Small intestine (tissue), 7 donors: ENCODE measurements around the gene PCDHGA4. TPM values are rescaled to one million over a fixed set of nuclear protein-coding genes. Genes with fewer than 3 reads are reported as not detected.
"Not testable (repeated sequence)": the region's sequence is repeated elsewhere in the genome, so short reads cannot be mapped to it uniquely, and the experiment has no call there.

Experiments
- DNase-seq, 2 donors: peaks; one replicate each; pipeline versions ENCODE4 v3.0.0 to v3.0.0-alpha.2; 2013
- FAIRE-seq: peaks from 2 replicates; lab custom pipeline; 2012; peaks lifted over from hg19 to GRCh38; lab: Jason Lieb, UNC
- H3K27ac ChIP-seq, 3 donors: one replicate each; pipeline ENCODE4 v1.5.1; 2013; ENCODE audit warnings: low read length in 2 of 3, mild to moderate bottlenecking in 2 of 3, control low read depth in 1 of 3, inconsistent platforms in 1 of 3, low read depth in 1 of 3, moderate library complexity in 1 of 3
- H3K27me3 ChIP-seq, 3 donors: one replicate each; pipeline ENCODE4 v1.6.1; 2013; ENCODE audit warnings: low read length in 3 of 3, inconsistent platforms in 1 of 3; ENCODE audit not compliant: control insufficient read depth in 3 of 3, insufficient read depth in 3 of 3
- H3K36me3 ChIP-seq, 3 donors: one replicate each; pipeline ENCODE4 v1.6.1; 2013; ENCODE audit warnings: low read length in 3 of 3, inconsistent platforms in 1 of 3, low read depth in 1 of 3, mild to moderate bottlenecking in 1 of 3, moderate library complexity in 1 of 3; ENCODE audit not compliant: control insufficient read depth in 3 of 3, insufficient read depth in 2 of 3
- H3K4me1 ChIP-seq, 3 donors: one replicate each; pipeline ENCODE4 v1.6.1; 2013; ENCODE audit warnings: low read length in 2 of 3, inconsistent platforms in 1 of 3, low read depth in 1 of 3, mild to moderate bottlenecking in 1 of 3, moderate library complexity in 1 of 3; ENCODE audit not compliant: control insufficient read depth in 3 of 3, insufficient read depth in 2 of 3
- H3K4me3 ChIP-seq, 3 donors: one replicate each; pipeline ENCODE4 v1.5.1; 2013; ENCODE audit warnings: low read length in 3 of 3, control low read depth in 1 of 3, inconsistent platforms in 1 of 3, low read depth in 1 of 3, mild to moderate bottlenecking in 1 of 3, moderate library complexity in 1 of 3
- H3K9me3 ChIP-seq, 2 donors: one replicate each; pipeline ENCODE4 v1.6.1; 2013; ENCODE audit warnings: low read depth in 1 of 2, low read length in 1 of 2; ENCODE audit not compliant: control insufficient read depth in 2 of 2, insufficient read depth in 1 of 2
- WGBS, 3 donors: extraction: QIAGEN DNeasy Blood & Tissue Kit; methylation state at CpG; one replicate each; pipeline ENCODE4 v1.1.7; 2013; 5-methylcytosine and 5-hydroxymethylcytosine counted together
- polyA plus RNA-seq, 4 donors: library from polyadenylated mRNA; stranded (reverse) in 3 of 4; unstranded in 1 of 4; fragments of 200-250 nt in 3 of 4; fragments of 120-200 nt in 1 of 4; gene quantifications; one replicate each; pipeline versions ENCODE4 v1.2.1 to v1.2.3, GENCODE V29; 2013
- donor health status: healthy with polysubstance abuse.
- donor health status: control.
- donor health status: control.
- donor health status: Bipolar disorder and iron deficiency.
- donor health status: healthy.

Gene PCDHGA4
- polyA plus RNA-seq, 4 donors, result 0.31 to 0.43 TPM; not detected in 2

DNA sequence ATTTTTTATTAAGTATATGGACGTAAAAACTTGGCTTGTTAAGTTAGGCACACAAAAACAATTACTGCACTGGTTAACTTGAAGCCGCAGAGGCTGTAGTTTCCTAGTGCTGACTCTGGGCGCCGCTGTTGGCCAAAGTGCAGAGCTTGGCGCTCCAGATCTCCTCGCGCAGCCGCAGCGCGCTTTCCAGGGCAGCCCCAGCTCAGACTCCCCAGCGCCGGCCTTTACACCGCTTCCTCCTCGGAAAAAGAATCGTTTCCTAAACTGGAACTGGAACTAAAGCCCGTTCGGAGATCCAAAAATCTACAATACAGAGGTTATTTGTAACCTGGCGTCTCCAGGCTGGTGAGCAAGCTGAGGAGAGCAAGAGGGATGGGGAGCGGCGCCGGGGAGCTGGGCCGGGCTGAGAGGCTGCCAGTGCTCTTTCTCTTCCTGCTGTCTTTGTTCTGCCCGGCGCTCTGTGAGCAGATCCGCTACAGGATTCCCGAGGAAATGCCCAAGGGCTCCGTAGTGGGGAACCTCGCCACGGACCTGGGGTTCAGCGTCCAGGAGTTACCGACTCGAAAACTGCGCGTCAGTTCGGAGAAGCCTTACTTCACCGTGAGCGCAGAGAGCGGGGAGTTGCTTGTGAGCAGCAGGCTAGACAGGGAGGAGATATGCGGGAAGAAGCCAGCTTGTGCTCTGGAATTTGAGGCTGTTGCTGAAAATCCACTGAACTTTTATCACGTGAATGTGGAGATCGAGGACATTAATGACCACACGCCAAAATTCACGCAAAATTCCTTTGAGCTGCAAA, 43.1 kb downstream of the PCDHGA4 start, which contains the start of gene PCDHGB5:
Gene PCDHGB5 (plus strand): TSS at position 192 of the 796 bp plus-strand sequence. CDS start 181 bp downstream, at position 373.
- H3K36me3 ChIP-seq, H3K4me1 ChIP-seq, FAIRE-seq, H3K27ac ChIP-seq: not testable (repeated sequence)
- Histone ChIP-seq H3K4me3 (peak within 1 kb of the TSS in 2 of 3 donors; percentile 22 to 26), H3K9me3 (peaks cover 0 to 51% of the 10 kb centered on the region in 2 donors), H3K27me3 (peaks cover 0 to 35% (median 23%) of the 10 kb centered on the region in 3 donors)
- 7 to 19% (median 17%) methylated on average over 23 to 25 of the region's 43 CpGs for WGBS, 3 donors
- DNase-seq, result peak; percentile 35 to 37

DNA sequence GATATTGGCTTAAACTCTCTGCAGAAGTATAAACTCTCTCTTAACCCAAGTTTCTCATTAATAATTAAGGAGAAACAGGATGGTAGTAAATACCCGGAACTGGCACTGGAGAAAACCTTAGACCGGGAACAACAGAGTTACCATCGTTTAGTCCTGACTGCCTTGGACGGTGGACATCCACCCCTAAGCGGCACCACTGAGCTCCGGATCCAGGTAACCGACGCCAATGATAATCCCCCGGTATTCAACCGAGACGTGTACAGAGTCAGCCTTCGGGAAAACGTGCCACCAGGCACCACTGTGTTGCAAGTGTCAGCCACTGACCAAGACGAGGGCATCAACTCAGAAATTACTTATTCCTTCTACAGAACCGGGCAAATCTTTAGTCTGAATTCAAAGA, 43.8 kb downstream of the PCDHGA4 start:
- Histone ChIP-seq H3K9me3 (peaks cover 0 to 51% of the 10 kb centered on the region in 2 donors), H3K27ac (no peak overlapping the region), H3K36me3 (no peaks in the 10 kb centered on the region), H3K4me1 (no peaks in the 10 kb centered on the region), H3K27me3 (peaks cover 0 to 38% (median 25%) of the 10 kb centered on the region in 3 donors), H3K4me3 (no peak overlapping the region)
- WGBS, 3 donors, result 30 to 39% (median 31%) methylated on average over 15 of the region's 15 CpGs
- FAIRE-seq, result no peak
- no peak for DNase-seq

DNA sequence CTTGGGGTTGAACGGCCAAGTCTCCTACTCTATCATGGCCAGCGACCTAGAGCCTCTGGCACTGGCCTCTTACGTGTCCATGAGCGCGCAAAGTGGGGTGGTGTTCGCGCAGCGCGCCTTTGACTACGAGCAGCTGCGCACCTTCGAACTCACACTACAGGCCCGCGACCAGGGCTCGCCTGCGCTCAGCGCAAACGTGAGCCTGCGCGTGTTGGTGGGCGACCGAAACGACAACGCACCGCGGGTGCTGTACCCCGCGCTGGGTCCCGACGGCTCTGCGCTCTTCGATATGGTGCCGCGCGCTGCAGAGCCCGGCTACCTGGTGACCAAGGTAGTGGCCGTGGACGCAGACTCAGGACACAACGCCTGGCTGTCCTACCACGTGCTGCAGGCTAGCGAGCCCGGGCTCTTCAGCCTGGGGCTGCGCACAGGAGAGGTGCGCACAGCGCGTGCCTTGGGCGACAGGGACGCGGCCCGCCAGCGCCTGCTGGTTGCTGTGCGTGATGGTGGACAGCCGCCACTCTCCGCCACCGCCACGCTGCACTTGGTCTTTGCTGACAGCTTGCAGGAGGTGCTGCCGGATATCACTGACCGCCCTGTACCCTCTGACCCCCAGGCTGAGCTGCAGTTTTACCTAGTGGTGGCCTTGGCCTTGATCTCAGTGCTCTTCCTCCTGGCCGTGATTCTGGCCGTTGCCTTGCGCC, 44.9 kb downstream of the PCDHGA4 start:
- Histone ChIP-seq H3K4me3 (no peak overlapping the region), H3K4me1 (no peaks in the 10 kb centered on the region), H3K27me3 (peaks cover 0 to 43% (median 25%) of the 10 kb centered on the region in 3 donors), H3K9me3 (peaks cover 0 to 53% of the 10 kb centered on the region in 2 donors), H3K27ac (no peak overlapping the region), H3K36me3 (no peaks in the 10 kb centered on the region)
- DNase-seq, result no peak
- FAIRE-seq, result no peak
- WGBS, 3 donors, result 30 to 58% (median 54%) methylated on average over 59 to 61 of the region's 61 CpGs

DNA sequence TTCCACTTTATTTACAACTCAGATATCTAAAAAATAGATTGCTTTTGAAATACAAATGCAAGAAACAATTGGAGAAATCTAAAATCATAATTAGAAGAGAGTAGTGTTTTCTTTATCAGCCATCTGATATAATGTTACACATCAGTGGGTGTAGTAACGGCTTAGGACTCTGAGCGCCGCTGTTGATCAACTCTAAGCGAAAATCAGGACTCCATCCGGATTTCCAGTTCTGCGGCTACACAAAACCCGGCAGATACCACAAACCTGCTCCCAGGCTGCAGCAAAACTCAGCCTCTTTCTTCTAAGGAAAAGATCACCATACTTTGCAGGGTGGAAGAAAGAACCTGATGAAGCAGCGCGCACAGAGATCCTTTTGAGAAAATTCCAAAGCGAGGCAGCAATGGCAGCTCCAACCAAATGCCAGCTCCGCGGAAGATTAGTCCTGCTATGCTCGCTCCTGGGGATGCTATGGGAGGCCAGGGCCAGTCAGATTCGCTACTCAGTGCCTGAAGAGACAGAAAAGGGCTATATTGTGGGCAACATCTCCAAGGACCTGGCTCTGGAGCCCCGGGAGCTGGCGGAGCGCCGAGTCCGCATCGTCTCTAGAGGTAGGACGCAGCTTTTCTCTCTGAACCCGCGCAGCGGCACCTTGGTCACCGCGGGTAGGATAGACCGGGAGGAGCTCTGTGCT, 47.9 kb downstream of the PCDHGA4 start, which contains the start of gene PCDHGA9:
Gene PCDHGA9 (plus strand): TSS at position 226 of the 691 bp plus-strand sequence. CDS start 175 bp downstream, at position 401.
- WGBS, 3 donors, result 15 to 29% (median 29%) methylated on average over 27 of the region's 27 CpGs
- Histone ChIP-seq H3K27me3 (peaks cover 0 to 51% (median 29%) of the 10 kb centered on the region in 3 donors), H3K27ac (no peak within 1 kb of the TSS), H3K36me3 (no peaks in the 10 kb centered on the region), H3K4me1 (no peaks in the 10 kb centered on the region), H3K4me3 (no peak within 1 kb of the TSS), H3K9me3 (peaks cover 0 to 60% of the 10 kb centered on the region in 2 donors)
- FAIRE-seq (no peak), DNase-seq (peak; percentile 21 to 39)

DNA sequence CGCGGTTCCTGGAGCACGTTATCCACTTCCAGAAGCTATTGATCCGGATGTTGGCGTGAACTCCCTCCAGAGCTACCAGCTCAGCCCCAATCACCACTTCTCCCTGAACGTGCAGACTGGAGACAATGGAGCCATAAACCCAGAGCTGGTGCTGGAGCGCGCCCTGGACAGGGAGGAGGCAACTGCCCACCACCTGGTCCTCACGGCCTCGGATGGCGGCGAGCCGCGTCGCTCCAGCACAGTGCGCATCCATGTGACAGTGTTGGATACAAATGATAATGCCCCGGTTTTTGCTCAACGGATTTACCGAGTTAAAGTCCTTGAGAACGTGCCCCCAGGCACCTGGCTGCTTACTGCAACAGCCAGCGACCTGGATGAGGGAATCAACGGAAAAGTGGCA, 48.6 kb downstream of the PCDHGA4 start:
- H3K9me3 ChIP-seq, result peaks cover 0 to 64% of the 10 kb centered on the region in 2 donors
- H3K27ac ChIP-seq, result no peak overlapping the region
- DNase-seq (no peak), FAIRE-seq (no peak)
- H3K36me3 ChIP-seq, result no peaks in the 10 kb centered on the region
- WGBS, 3 donors, result 31 to 45% (median 41%) methylated on average over 22 of the region's 22 CpGs
- H3K27me3 ChIP-seq, result peaks cover 0 to 58% (median 34%) of the 10 kb centered on the region in 3 donors
- H3K4me3 ChIP-seq, result no peak overlapping the region
- H3K4me1 ChIP-seq, result no peaks in the 10 kb centered on the region

Other genes with a start within 250 kb of the PCDHGA4 start
- gene PCDHB4, start 233.2 kb upstream of the PCDHGA4 start, polyA plus RNA-seq, result under 1 TPM in 2 of 4 donors, not detected in 2; 0.64 to 0.96 TPM
- gene PCDHB5, start 219.8 kb upstream of the PCDHGA4 start, polyA plus RNA-seq, result under 1 TPM in 2 of 4 donors, not detected in 2; 0.91 to 0.99 TPM
- gene PCDHB6, start 205.0 kb upstream of the PCDHGA4 start, polyA plus RNA-seq, result under 1 TPM in 2 of 4 donors, not detected in 2; 0.13 to 0.52 TPM
- gene PCDHB7, start 182.4 kb upstream of the PCDHGA4 start, polyA plus RNA-seq, result 1 to 10 TPM in 1 of 4 donors, under 1 TPM in 2, not detected in 1; 0.27 to 1.1 (median 0.36) TPM
- gene PCDHB8, start 177.2 kb upstream of the PCDHGA4 start, polyA plus RNA-seq, result under 1 TPM in 2 of 4 donors, not detected in 2; 0.18 to 0.49 TPM
- gene PCDHB16, start 172.6 kb upstream of the PCDHGA4 start, polyA plus RNA-seq, result under 1 TPM in 2 of 4 donors, not detected in 2; 0.37 to 0.65 TPM
- under 1 TPM in 2 of 4 donors, not detected in 2; 0.34 to 0.44 TPM for gene PCDHB9, start 167.9 kb upstream of the PCDHGA4 start, polyA plus RNA-seq
- 1 to 10 TPM in 2 of 4 donors, not detected in 2; 1.1 to 1.3 TPM for gene PCDHB10, start 162.7 kb upstream of the PCDHGA4 start, polyA plus RNA-seq
- under 1 TPM in 2 of 4 donors, not detected in 2; 0.27 to 0.65 TPM for gene PCDHB11, start 155.4 kb upstream of the PCDHGA4 start, polyA plus RNA-seq
- gene PCDHB12, start 146.3 kb upstream of the PCDHGA4 start, polyA plus RNA-seq, result under 1 TPM in 2 of 4 donors, not detected in 2; 0.46 to 0.71 TPM
- gene PCDHB13, start 141.1 kb upstream of the PCDHGA4 start, polyA plus RNA-seq, result under 1 TPM in 2 of 4 donors, not detected in 2; 0.49 to 0.71 TPM
- 1 to 10 TPM in 1 of 4 donors, under 1 TPM in 1, not detected in 2; 0.81 to 1.5 TPM for gene PCDHB14, start 131.7 kb upstream of the PCDHGA4 start, polyA plus RNA-seq
- gene PCDHB15, start 109.6 kb upstream of the PCDHGA4 start, polyA plus RNA-seq, result 1 to 10 TPM in 2 of 4 donors, under 1 TPM in 2; 0.22 to 1.7 (median 0.65) TPM
- under 1 TPM in 3 of 4 donors, not detected in 1; 0.12 to 0.45 (median 0.15) TPM for gene SLC25A2, start 51.0 kb upstream of the PCDHGA4 start, polyA plus RNA-seq
- 10 to 100 TPM; 58.8 to 91.9 (median 66.1) TPM for gene TAF7, start 34.2 kb upstream of the PCDHGA4 start, polyA plus RNA-seq
- gene PCDHGA1, start 24.5 kb upstream of the PCDHGA4 start, polyA plus RNA-seq, result under 1 TPM in 3 of 4 donors, not detected in 1; 0.10 to 0.27 (median 0.13) TPM
- under 1 TPM in 3 of 4 donors, not detected in 1; 0.27 to 0.81 (median 0.64) TPM for gene PCDHGA2, start 16.3 kb upstream of the PCDHGA4 start, polyA plus RNA-seq
- under 1 TPM in 2 of 4 donors, not detected in 2; 0.24 to 0.49 TPM for gene PCDHGA3, start 11.2 kb upstream of the PCDHGA4 start, polyA plus RNA-seq
- under 1 TPM in 2 of 4 donors, not detected in 2; 0.19 to 0.21 TPM for gene PCDHGB1, start 4.9 kb upstream of the PCDHGA4 start, polyA plus RNA-seq
- gene PCDHGB2, start 5.0 kb downstream of the PCDHGA4 start, polyA plus RNA-seq, result under 1 TPM in 2 of 4 donors, not detected in 2; 0.37 to 0.68 TPM
- gene PCDHGA5, start 9.1 kb downstream of the PCDHGA4 start, polyA plus RNA-seq, result under 1 TPM in 2 of 4 donors, not detected in 2; 0.43 to 0.68 TPM
- under 1 TPM in 2 of 4 donors, not detected in 2; 0.31 to 0.43 TPM for gene PCDHGB3, start 15.2 kb downstream of the PCDHGA4 start, polyA plus RNA-seq
- 1 to 10 TPM in 1 of 4 donors, under 1 TPM in 1, not detected in 2; 0.72 to 1.0 TPM for gene PCDHGA6, start 18.9 kb downstream of the PCDHGA4 start, polyA plus RNA-seq
- under 1 TPM in 2 of 4 donors, not detected in 2; 0.30 to 0.32 TPM for gene PCDHGA7, start 27.7 kb downstream of the PCDHGA4 start, polyA plus RNA-seq
- under 1 TPM in 2 of 4 donors, not detected in 2; 0.75 to 0.77 TPM for gene PCDHGB4, start 32.7 kb downstream of the PCDHGA4 start, polyA plus RNA-seq
- gene PCDHGA8, start 37.6 kb downstream of the PCDHGA4 start, polyA plus RNA-seq, result under 1 TPM in 2 of 4 donors, not detected in 2; 0.10 to 0.15 TPM
- gene PCDHGB5, start 42.9 kb downstream of the PCDHGA4 start, polyA plus RNA-seq, result 1 to 10 TPM in 2 of 4 donors, under 1 TPM in 1, not detected in 1; 0.27 to 1.6 (median 1.2) TPM
- 1 to 10 TPM in 1 of 4 donors, under 1 TPM in 1, not detected in 2; 0.75 to 1.0 TPM for gene PCDHGA9, start 47.8 kb downstream of the PCDHGA4 start, polyA plus RNA-seq
- gene PCDHGB6, start 53.0 kb downstream of the PCDHGA4 start, polyA plus RNA-seq, result 1 to 10 TPM in 2 of 4 donors, not detected in 2; 1.3 to 1.4 TPM
- gene PCDHGA10, start 58.0 kb downstream of the PCDHGA4 start, polyA plus RNA-seq, result 1 to 10 TPM in 2 of 4 donors, under 1 TPM in 1, not detected in 1; 0.27 to 2.2 (median 1.2) TPM
- gene PCDHGB7, start 62.7 kb downstream of the PCDHGA4 start, polyA plus RNA-seq, result 1 to 10 TPM in 2 of 4 donors, not detected in 2; 1.8 to 2.8 TPM
- gene PCDHGA11, start 66.0 kb downstream of the PCDHGA4 start, polyA plus RNA-seq, result 1 to 10 TPM in 1 of 4 donors, under 1 TPM in 1, not detected in 2; 0.81 to 1.0 TPM
- gene PCDHGA12, start 75.5 kb downstream of the PCDHGA4 start, polyA plus RNA-seq, result 1 to 10 TPM in 1 of 4 donors, under 1 TPM in 2, not detected in 1; 0.41 to 1.5 (median 0.54) TPM
- gene PCDHGC3, start 120.9 kb downstream of the PCDHGA4 start, polyA plus RNA-seq, result 10 to 100 TPM in 2 of 4 donors, 1 to 10 TPM in 2; 2.5 to 33.3 (median 8.9) TPM
- under 1 TPM in 2 of 4 donors, not detected in 2; 0.34 TPM for gene PCDHGC4, start 130.0 kb downstream of the PCDHGA4 start, polyA plus RNA-seq
- under 1 TPM in 2 of 4 donors, not detected in 2; 0.07 to 0.18 TPM for gene PCDHGC5, start 134.1 kb downstream of the PCDHGA4 start, polyA plus RNA-seq